ENCODE measurements around the gene PTCHD4.
"Not testable (repeated sequence)": the region's sequence is repeated elsewhere in the genome, so short reads cannot be mapped to it uniquely, and the experiment has no call there.

The PTCHD4 gene

DNA sequence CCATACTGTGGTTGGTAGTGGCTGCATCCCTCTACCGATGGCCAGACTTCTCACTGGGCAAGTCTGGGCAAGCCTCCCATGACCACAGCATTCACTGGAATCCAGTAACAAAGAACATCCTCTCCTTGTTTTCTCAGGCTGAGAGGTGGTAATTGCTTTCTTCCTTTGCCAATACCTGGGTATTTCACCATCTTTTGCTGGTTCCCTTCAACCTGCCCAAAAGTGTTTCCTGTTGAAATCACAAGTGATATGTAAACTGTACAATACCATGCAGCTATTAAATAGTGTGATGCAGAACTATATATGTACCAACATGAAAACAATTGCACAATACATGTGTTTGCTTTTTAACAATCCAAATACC lies at the start of gene PTCHD4:
TSS of gene PTCHD4 (minus strand) at position 55 of the 364 bp plus-strand sequence. CDS start 42,240 bp downstream, outside the sequence.
- DNase-seq: no peak

DNA sequence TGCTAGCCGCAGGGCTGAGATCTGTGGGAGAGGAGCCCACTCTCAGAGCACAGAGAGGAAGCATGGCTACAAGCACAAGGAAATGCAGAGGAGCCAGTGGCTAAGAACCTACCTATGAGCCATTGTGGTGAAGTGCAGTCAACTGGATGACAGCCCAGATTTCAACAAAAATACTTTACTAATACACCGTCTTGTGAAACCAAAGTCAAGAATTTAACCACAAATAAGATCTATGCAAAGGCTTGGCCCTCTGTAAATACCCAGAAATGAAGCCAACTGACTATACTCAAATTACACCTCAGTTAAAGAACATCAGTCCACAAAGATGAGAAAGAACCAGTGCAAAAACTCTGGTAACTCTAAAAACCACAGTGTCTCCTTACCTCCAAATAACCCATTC lies 40.1 kb upstream of the PTCHD4 start:
- DNase-seq: no peak

DNA sequence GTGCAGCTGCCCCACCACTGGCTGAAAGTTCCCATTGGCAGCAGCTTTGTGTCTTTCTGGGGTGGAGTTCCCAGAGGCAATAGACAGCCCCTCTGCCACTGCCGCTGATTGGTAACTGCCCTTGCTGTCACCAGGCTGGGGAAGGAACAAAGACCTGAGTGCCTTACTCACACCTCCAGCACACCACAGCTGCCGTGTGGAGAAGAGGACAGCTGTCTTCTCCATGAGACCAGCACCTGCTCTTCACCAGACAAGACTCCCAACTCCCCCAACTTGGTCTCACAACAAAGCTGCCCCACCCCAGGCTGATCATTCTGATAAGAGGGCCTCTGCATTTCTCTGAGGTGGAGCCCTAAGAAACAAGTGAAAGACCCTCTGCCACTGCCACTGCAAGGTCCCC lies 39.7 kb upstream of the PTCHD4 start:
- DNase-seq: no peak

DNA sequence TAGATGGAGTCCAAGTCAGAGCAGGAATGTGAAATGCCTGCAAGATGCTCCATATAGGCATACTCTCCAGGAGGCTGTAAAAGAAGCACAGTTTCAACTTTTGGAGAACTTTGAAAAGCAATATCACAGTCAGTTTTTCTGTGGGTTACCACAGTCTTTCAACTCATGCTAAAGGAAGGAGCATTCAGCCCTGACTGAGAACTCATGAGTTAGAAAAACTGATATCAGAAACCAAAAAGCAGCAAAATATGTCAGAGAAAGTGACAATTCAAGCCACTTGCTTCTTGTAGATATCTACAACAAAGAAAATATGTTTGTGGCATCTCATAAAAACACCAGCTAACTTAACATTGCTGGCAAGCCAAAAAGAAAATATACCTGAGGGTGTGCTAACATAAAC lies 36.1 kb upstream of the PTCHD4 start:
- no peak for DNase-seq

DNA sequence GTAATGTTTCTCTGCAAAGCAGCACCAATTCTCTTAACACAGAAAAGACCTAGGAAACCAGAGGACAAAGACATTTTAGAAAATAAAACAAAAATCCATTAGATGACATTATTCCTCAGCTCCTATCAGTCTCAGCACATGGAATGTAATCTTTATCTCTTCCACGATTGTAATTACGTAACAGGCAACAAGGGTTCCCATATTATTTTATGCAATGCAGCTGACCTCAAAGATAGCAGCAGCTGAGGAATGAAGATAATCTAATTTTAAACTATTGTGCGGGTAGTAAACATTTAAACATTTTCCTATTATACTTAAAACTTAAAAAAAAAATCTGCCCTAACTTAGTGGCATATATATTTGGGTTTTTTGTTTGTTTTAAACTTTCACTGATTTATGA lies 33.0 kb upstream of the PTCHD4 start:
- no peak for DNase-seq

DNA sequence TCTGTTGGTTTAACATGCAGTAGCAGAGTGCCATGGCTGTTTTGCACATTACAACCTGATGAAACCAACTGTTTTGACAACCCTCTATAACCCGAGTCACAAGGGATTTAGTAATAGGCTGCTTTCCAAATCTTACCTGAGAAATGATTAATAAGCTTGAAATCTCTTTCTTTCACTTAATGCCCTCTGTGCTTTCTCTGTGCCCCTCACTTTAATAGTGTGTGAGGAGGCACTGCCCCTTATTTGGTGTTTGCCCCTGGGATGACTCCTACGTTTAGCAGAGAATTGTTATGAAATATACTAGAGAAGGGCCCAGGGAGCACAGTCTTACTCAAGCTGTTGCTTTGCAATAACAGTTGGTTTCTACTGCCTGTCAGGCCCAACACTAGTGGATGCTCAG lies 31.0 kb upstream of the PTCHD4 start:
- no peak for DNase-seq

DNA sequence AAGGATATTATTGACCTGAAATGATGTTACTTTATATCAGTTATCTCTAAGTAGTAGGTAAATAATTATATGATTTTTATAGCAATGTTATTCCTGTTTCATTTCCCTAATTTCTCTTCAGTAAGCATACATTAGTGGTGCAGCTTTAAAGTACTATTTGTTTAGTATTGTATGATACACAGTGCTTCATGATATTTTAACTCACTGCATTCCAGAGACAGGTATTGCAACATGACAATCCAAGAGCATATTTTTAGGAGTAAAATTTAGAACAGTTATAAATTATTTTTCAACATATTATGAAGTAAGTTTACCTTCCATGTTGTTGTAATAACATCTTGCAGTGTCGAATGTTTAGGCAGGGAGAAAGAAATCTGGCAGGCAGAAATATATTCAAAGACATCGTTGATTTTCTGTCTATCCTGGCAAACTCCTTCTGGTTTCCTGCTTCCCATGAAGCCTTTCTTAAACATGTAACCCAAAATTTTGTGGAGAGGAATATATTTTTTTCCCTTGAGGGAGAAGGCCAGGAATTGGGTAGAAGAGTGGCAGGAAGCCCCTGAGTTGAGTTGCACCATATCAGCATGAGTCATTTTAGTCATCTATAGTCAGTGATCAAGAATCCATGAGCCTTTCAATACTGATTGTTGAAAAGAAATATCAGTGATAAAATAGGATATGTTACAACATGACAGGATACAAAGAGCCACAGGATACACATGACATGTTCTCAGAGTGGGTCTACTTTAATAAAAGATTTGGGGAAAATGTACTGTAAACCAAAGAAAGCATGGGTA lies 29.0 kb upstream of the PTCHD4 start:
- DNase-seq: no peak

DNA sequence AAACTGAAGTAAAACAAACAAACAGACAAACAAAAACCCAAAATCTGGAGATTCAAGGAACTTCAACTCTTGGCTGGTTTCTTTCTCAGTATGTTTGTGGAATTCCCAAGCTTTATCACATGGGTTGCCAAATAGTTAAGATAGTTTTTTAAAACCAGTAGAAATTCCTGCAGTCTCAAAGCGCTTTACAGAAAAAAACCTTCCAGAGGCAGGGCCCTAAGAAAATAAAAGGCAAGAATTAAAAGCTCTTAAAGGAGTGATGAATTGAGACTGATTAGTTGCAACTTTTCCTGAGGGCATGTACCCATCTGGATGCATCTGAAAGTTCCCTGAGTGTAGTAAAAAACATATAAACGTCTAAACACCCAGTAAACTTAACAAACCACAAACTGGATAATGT lies 25.9 kb upstream of the PTCHD4 start:
- no peak for DNase-seq

DNA sequence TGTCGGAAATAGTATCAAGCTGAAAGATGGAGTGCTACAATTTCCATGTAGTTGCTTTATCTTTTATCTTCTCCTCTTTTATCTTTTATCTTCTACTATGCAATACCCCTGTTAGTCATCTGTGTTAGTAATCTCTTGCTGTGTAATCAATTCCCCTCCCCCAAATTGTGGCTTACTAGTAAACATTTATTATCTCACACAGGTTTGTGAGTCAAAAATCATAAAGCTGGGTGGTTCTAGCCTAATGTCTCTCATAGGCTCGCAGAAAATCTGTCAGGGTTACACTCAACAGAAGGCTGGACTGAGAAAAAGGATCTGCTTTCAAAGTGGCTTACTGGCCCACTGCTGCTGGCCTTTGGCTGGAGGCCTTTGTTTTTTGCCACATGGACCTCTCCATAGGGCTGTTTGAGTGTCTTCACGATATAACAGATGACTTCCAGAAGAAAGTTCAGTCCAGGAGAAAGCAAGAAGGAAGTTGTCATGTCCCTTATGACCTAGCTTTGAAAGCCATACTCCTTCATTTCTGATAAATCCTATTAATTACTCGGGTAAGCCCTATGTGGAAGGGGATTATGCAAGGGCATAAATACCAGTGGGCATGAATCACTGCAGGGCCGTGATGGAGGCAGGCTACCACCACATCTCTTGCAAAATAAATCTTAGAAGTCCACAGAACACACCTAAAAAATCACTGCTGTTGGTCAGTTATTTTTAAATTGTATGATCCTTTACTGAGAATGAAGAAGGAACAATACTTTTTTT lies 24.5 kb upstream of the PTCHD4 start:
- DNase-seq: no peak

DNA sequence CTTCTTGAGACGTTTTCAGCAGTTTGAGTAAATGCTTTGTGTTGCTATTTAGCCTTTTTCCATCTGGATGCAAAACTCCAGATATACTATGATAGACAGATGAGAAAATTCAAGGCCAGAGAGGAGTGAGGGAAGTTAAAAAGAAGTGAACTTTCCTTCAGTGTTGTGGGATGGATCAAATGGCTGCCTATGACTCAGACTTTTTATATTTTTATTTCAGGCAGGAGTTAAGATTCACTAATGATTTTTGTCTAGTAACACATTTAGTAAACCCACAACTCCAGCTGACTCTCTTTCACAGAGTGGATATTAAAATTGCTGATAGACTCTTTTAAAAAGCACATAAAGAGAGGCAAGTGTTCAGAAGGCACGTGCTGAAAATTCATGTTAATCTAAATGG lies 23.2 kb upstream of the PTCHD4 start:
- no peak for DNase-seq

DNA sequence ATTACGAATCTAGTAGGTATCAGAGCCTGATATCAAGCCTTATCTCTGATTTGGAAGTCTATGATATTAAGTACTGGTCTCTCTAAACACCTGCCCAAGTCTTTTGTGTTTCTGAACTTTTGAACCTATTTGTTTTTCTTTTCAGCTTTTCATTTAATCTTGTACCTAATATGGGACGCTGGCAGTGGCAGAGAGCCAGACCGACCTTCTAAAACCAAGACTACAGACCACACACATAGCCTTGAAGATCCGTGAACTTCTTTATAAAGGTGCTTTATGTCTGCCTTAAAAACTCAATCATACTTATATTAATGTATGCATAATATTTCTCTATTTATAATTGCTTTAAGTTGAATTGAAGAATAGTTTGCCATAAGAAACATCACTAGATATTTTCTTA lies 12.6 kb upstream of the PTCHD4 start:
- no peak for DNase-seq

DNA sequence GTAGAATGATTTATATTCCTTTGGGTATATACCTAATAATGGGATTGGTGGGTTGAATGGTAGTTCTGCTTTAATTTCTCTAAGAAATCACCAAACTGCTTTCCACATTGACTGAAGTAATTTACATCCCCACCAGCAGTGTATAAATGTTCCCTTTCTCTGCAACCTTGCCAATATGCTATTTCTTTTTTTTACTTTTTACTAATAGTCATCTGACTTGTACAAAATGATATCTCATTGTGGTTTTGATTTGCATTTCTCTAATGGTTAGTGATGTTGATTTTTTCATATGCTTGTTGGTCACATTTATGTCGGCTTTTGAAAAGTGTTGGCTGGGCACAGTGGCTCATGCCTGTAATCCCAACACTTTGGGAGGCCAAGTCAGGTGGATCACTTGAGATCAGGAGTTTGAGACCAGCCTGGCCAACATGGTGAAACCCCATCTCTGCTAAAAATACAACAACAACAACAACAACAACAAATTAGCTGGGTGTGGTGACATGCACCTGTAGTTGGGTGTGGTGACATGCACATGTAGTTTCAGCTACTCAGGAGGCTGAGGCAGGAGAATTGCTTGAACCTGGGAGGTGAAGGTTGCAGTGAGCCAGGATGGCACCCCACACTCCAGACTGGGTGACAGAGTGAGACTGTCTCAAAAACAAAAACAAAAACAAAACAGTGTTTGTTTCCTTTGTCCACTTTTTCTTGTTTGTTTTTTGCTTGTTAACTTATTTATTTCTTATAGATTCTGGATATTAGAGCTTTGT lies 11.2 kb upstream of the PTCHD4 start:
- not testable (repeated sequence) for DNase-seq

DNA sequence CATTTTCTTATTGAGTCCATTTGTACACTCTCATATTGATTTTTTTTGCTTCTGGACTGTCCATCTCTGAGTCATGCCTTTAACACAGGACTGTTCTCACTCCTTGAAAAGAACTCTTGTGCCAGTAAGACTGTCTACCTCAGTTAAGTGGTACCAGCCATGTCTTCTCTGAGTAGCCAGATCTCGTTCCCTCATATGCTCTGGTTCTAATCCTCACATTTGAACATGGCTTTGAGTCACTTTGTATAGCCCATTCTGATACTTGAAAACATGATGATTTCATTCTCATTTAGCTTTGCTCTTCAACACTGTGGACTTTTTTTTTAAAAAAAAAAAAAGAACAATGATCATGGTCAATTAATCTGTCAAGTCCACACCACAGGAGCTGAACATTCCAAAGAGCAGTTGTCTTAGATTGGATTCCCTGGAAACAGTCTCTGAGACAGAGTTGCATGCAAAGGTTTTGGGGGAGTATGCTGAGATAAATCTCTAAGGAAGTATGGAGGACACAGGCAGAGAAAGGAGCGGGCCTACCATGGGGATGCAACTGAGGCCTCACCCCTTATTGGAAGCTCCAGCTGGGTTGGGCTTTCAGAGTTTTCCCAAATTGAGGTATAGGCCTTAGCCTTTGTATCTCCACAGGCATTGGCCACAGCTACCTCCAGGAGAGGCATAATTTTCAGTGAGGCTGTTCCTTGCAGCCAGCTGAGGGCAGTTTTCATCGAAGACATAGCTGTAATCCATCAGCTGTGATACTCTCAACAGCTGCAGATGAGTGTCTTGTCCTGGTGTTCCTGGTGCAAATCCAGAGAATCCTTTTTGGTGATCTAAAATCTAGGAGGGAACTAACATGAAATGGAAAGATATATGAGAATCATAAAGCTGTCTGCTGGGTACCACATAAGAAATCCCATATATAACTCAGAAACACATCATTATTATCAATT lies 6.0 kb upstream of the PTCHD4 start:
- no peak for DNase-seq

DNA sequence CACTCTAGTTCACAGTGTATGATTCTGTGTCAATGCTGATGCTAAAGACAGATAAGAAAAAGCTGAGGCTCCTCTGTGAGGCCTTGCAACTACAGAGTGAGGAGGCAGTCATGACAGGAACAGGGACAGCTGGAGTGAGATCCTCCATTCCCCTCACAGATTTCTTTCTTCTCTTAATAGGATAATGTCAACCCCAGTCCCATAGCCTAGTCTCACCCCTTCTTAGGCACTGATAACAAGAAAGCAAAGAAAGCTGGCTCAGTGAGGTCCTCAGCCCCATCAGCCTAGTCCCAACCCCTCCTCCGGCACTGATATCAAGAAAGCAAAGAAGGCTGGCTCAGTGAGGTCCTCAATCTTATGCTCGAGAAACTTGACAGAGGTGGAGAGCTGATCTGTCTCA lies 2.1 kb upstream of the PTCHD4 start:
- no peak for DNase-seq

DNA sequence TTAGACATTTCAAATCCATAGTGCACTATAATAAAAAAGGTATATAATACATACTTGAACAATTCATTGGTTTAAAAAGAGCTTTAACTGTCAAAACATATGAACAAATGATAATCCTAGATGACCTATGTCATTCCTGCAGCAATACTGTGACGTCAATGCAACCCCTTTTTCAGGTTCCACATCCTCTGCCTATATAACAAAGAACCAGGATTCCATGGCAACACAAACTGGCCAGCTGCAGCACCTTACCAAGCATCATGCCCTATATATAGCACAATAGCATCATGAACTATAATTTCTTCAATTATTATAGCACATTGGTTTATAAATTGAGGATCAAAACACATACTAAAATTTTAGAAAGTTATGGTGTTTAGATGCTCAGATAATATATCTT lies 578 bp upstream of the PTCHD4 start:
- DNase-seq: no peak

DNA sequence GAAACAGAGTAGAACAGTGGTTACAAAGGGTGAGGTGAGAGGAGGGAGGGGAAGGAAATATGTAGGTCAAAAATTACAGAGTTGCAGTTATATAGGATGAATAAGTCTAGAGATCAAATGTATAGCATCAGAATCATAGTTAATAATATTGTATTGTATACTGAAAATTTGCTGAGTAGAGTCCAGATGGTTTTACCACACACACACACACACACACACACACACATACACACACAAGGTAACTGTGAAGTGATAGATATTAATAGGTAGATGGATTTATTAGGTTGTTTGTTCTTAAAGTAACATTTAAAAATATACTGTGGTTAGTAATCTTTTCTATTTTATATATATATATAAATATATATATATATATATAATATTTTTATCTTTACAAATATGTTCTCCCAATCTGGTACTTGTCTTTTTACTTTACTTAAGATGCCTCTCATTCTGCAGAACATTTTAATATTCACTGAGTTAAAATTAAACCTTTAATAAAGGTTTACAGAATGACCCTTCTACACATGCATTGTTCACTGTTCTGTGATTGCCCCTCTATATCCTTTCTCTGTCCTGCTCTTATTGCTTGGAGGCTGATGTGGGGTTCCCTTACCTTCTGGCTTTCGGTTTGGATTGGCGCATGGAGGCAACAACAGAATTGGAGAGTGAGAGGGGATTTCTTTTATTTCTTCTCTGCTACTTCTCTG lies 408 bp downstream of the PTCHD4 start:
- DNase-seq: no peak

DNA sequence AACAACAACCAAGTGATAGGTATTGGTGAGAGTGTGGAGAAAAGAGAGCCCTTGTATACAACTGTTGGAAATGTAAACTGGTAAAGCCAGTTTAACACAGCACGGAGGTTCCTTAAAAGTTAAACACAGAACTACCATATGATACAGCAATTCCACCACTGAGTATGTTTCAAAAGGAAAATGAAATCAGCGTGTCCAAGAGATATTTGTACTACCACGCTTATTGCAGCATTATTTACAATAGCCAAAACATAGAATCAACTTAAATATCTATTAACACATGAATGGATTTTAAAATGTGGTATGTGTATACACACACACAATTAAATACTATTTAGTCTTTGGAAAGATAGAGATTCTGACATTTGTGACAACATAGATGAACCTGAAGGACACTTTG lies 1.1 kb downstream of the PTCHD4 start:
- DNase-seq: no peak

DNA sequence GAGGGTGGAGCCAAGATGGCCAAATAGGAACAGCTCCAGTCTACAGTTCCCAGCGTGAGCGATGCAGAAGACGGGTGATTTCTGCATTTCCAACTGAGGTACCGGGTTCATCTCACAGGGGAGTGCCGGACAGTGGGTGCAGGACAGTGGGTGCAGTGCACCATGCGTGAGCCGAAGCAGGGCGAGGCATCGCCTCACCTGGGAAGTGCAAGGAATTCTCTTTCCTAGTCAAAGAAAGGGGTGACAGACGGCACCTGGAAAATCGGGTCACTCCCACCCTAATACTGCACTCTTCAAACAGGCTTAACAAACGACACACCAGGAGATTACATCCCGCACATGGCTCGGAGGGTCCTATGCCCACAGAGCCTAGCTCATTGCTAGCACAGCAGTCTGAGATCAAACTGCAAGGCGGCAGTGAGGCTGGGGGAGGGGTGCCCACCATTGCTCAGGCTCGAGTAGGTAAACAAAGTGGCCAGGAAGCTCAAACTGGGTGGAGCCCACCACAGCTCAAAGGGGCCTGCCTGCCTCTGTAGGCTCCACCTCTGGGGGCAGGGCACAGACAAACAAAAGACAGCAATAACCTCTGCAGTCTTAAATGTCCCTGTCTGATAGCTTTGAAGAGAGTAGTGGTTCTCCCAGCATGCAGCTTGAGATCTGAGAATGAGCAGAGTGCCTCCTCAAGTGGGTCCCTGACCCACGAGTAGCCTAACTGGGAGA lies 8.4 kb downstream of the PTCHD4 start:
- not testable (repeated sequence) for DNase-seq

DNA sequence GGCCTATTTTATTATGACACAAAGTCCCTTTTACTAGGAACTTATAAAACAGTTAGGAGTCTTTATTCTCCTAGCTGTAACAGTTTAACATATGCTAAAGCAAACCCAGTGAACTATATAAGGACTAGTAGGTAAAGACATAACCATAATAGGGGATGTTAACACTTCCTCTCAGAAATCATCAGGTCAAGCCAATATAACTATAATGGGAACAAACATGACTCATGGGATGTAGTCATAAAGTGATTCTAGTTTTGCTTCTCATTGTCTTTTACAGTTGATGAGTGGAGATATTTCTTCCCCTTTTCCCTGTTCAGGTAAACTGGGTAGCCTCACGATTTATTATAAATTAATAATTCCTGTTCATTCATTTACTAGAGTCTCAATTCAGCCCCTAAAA lies 9.7 kb downstream of the PTCHD4 start:
- no peak for DNase-seq

DNA sequence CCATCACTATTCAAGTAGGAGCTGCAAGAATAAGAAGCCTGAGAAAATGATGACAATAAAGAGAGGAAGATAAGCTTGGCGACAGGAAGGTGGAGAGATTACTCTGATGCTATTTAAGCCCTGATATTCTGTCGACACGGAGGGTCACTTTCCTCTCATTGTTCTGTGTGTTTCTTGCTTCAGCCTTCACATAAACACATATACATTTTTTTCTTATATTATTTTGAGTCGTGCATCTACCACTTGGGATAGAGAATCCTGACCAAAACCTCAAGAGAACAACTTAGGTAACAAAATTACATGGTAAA lies 10.5 kb downstream of the PTCHD4 start:
- DNase-seq: no peak
